Activated naive CD4-positive, alpha-beta T cell treated with anti-CD3 and anti-CD28 coated beads for 36 hours (primary cell): ENCODE results near the gene DNAJC30. TPM values are rescaled to one million over a fixed set of nuclear protein-coding genes. Genes with fewer than 3 reads are reported as not detected.
"Not testable (repeated sequence)": the region's sequence is repeated elsewhere in the genome, so short reads cannot be mapped to it uniquely, and the experiment has no call there.

Experiments used
- CTCF ChIA-PET: fragments of 350-600 bp; sonication (Branson Sonifier 250); formaldehyde crosslinking; loops from one replicate; lab custom pipeline; 2021; ENCODE audit warnings: antibody characterized with exemption; lab: Charles Lee
- DNase-seq: peaks from one replicate; pipeline ENCODE4 v3.0.0-alpha.2; 2020
- H3K27ac Mint-ChIP-seq: one replicate; pipeline ENCODE4 v1.8.0; 2021; ENCODE audit warnings: mild to moderate bottlenecking, mixed read lengths
- H3K27me3 Mint-ChIP-seq: one replicate; pipeline ENCODE4 v1.8.0; 2021; ENCODE audit warnings: low read depth, mixed read lengths
- H3K36me3 Mint-ChIP-seq: one replicate; pipeline ENCODE4 v1.8.0; 2021; ENCODE audit warnings: low read depth, mixed read lengths
- H3K4me1 Mint-ChIP-seq: one replicate; pipeline ENCODE4 v1.8.0; 2021; ENCODE audit warnings: low read depth, mixed read lengths
- H3K4me3 Mint-ChIP-seq: one replicate; pipeline ENCODE4 v1.8.0; 2021; ENCODE audit warnings: mild to moderate bottlenecking, moderate library complexity, mixed read lengths
- H3K9me3 Mint-ChIP-seq: one replicate; pipeline ENCODE4 v1.8.0; 2021; ENCODE audit warnings: mixed read lengths
- intact Hi-C: fragments of 100-400 bp; cut with micrococcal nuclease; formaldehyde crosslinking; loops from one replicate; pipeline ENCODE4 v1.15.1; 2023
- total RNA-seq, 2 experiments: library from RNA; stranded (reverse); gene quantifications; one replicate each; pipeline ENCODE4 v1.2.3, GENCODE V29; 2021

The DNAJC30 gene
- total RNA-seq, 2 experiments from 2014 or later, result 4.2 to 4.4 TPM

- intact Hi-C loops, result no loop called here
- Mint-ChIP-seq H3K4me1 (no peaks in the 10 kb centered on the region), H3K27me3 (peaks cover 20% of the 10 kb centered on the region), H3K27ac (no peak overlapping the region), H3K4me3 (no peak overlapping the region), H3K9me3 (peaks cover 6% of the 10 kb centered on the region), H3K36me3 (no peaks in the 10 kb centered on the region)
- DNase-seq, result no peak
- CTCF ChIA-PET, result interaction anchor here (1.3 kb wide), 1 partner anchor 53 kb away, joined by 3 read pairs; no protein-coding TSS in a partner anchor
Observed at GRCh38 chr7:73659983-73660382, 23.3 kb downstream of the DNAJC30 start.

- not testable (repeated sequence) for H3K9me3 Mint-ChIP-seq
Observed at GRCh38 chr7:73655309-73655708, 27.9 kb downstream of the DNAJC30 start.

GRCh38 chr7:73652541-73652949 is 30.7 kb downstream of the DNAJC30 start:
- Mint-ChIP-seq H3K9me3 (no peaks in the 10 kb centered on the region), H3K4me3 (no peak overlapping the region), H3K27ac (no peak overlapping the region), H3K4me1 (peaks cover 11% of the 10 kb centered on the region), H3K27me3 (peaks cover 34% of the 10 kb centered on the region), H3K36me3 (no peaks in the 10 kb centered on the region)
- intact Hi-C loops, result no loop called here
- no peak for DNase-seq
- CTCF ChIA-PET, result no interaction called here

More at GRCh38 chr7:73655309-73655708, 27.9 kb downstream of the DNAJC30 start:
- H3K27ac Mint-ChIP-seq, CTCF ChIA-PET, H3K4me3 Mint-ChIP-seq, H3K36me3 Mint-ChIP-seq, DNase-seq, intact Hi-C loops, H3K4me1 Mint-ChIP-seq: not testable (repeated sequence)
- peaks cover 13% of the 10 kb centered on the region for H3K27me3 Mint-ChIP-seq

- peaks cover 11% of the 10 kb centered on the region for H3K4me1 Mint-ChIP-seq
- intact Hi-C loops, result no loop called here
- no peak for DNase-seq
- CTCF ChIA-PET, result no interaction called here
- no peak overlapping the region for H3K27ac Mint-ChIP-seq
- H3K27me3 Mint-ChIP-seq, result peaks cover 48% of the 10 kb centered on the region
- H3K9me3 Mint-ChIP-seq, result no peaks in the 10 kb centered on the region
- no peak overlapping the region for H3K4me3 Mint-ChIP-seq
- H3K36me3 Mint-ChIP-seq, result no peaks in the 10 kb centered on the region
Observed at GRCh38 chr7:73650524-73650923, 32.7 kb downstream of the DNAJC30 start.

- H3K4me3 Mint-ChIP-seq, result peak overlapping the region; percentile 5
- H3K27me3 Mint-ChIP-seq, result peaks cover 49% of the 10 kb centered on the region
- CTCF ChIA-PET, result no interaction called here
Observed at GRCh38 chr7:73649576-73649975, 33.7 kb downstream of the DNAJC30 start.

GRCh38 chr7:73648593-73649332 is 34.5 kb downstream of the DNAJC30 start:
- Mint-ChIP-seq H3K27me3 (peaks cover 51% of the 10 kb centered on the region), H3K4me3 (peak overlapping the region; percentile 33), H3K9me3 (no peaks in the 10 kb centered on the region), H3K36me3 (no peaks in the 10 kb centered on the region), H3K4me1 (peaks cover 11% of the 10 kb centered on the region), H3K27ac (no peak overlapping the region)
- intact Hi-C loops, result loop anchor here (5.0 kb wide), 1 partner anchor 69 kb away; the partner anchor contains the start of gene STX1A
- CTCF ChIA-PET, result no interaction called here
- no peak for DNase-seq

More at GRCh38 chr7:73649576-73649975, 33.7 kb downstream of the DNAJC30 start:
- H3K36me3 Mint-ChIP-seq, result no peaks in the 10 kb centered on the region
- intact Hi-C loops, result loop anchor here (5.0 kb wide), 1 partner anchor 68 kb away; the partner anchor contains the start of gene STX1A
- no peaks in the 10 kb centered on the region for H3K9me3 Mint-ChIP-seq
- no peak overlapping the region for H3K27ac Mint-ChIP-seq
- H3K4me1 Mint-ChIP-seq, result peaks cover 11% of the 10 kb centered on the region
- no peak for DNase-seq

GRCh38 chr7:73647725-73648592 is 35.3 kb downstream of the DNAJC30 start:
- CTCF ChIA-PET, result interaction anchor here (2.1 to 3.9 kb wide), 2 partner anchors 20 to 41 kb away, joined by 8 to 12 read pairs; partner anchors contain the start of gene VPS37D
- Mint-ChIP-seq H3K4me3 (peak overlapping the region; percentile 33), H3K9me3 (no peaks in the 10 kb centered on the region), H3K4me1 (peaks cover 11% of the 10 kb centered on the region), H3K36me3 (no peaks in the 10 kb centered on the region), H3K27me3 (peaks cover 50% of the 10 kb centered on the region), H3K27ac (no peak overlapping the region)
- intact Hi-C loops, result loop anchor here (5.0 kb wide), 1 partner anchor 69 kb away; the partner anchor contains the start of gene STX1A
- peak; percentile 30 for DNase-seq

- intact Hi-C loops, result loop anchor here (5.0 kb wide), 1 partner anchor 70 kb away; the partner anchor contains the start of gene STX1A
- DNase-seq, result no peak
- Mint-ChIP-seq H3K4me1 (peaks cover 11% of the 10 kb centered on the region), H3K36me3 (no peaks in the 10 kb centered on the region), H3K27me3 (peaks cover 45% of the 10 kb centered on the region), H3K27ac (no peak overlapping the region), H3K9me3 (no peaks in the 10 kb centered on the region), H3K4me3 (no peak overlapping the region)
- CTCF ChIA-PET, result interaction anchor here (0.6 to 3.9 kb wide), 5 partner anchors 21 to 208 kb away, joined by 4 to 12 read pairs (median 5); partner anchors contain the start of gene VPS37D
Observed at GRCh38 chr7:73646785-73647724, 36.2 kb downstream of the DNAJC30 start.

GRCh38 chr7:73645643-73646174 is 37.5 kb downstream of the DNAJC30 start:
- H3K4me3 Mint-ChIP-seq, result no peak overlapping the region
- CTCF ChIA-PET, result interaction anchor here (0.6 to 3.9 kb wide), 4 partner anchors 22 to 88 kb away, joined by 3 to 12 read pairs (median 6); partner anchors contain the start of genes BCL7B and VPS37D
- H3K36me3 Mint-ChIP-seq, result no peaks in the 10 kb centered on the region
- H3K27ac Mint-ChIP-seq, result no peak overlapping the region
- H3K27me3 Mint-ChIP-seq, result peaks cover 45% of the 10 kb centered on the region
- intact Hi-C loops, result loop anchor here (5.0 kb wide), 1 partner anchor 72 kb away; the partner anchor contains the start of gene STX1A
- H3K4me1 Mint-ChIP-seq, result peaks cover 11% of the 10 kb centered on the region
- H3K9me3 Mint-ChIP-seq, result peaks cover 4% of the 10 kb centered on the region
- no peak for DNase-seq

GRCh38 chr7:73644688-73645286 is 38.5 kb downstream of the DNAJC30 start:
- H3K4me3 Mint-ChIP-seq, result no peak overlapping the region
- peaks cover 4% of the 10 kb centered on the region for H3K9me3 Mint-ChIP-seq
- no peak for DNase-seq
- no peak overlapping the region for H3K27ac Mint-ChIP-seq
- peaks cover 11% of the 10 kb centered on the region for H3K4me1 Mint-ChIP-seq
- CTCF ChIA-PET, result interaction anchor here (0.5 to 3.9 kb wide), 6 partner anchors 23 to 1367 kb away, joined by 3 to 12 read pairs (median 4); no protein-coding TSS in a partner anchor
- intact Hi-C loops, result loop anchor here (5.0 kb wide), 1 partner anchor 73 kb away; the partner anchor contains the start of gene STX1A
- H3K36me3 Mint-ChIP-seq, result no peaks in the 10 kb centered on the region
- peaks cover 37% of the 10 kb centered on the region for H3K27me3 Mint-ChIP-seq
